Fibroblast of skin of right quadriceps (primary cell): ENCODE results near the gene SNPH.

Experiments
- DNase-seq: peaks from one replicate; pipeline ENCODE4 v3.0.0-alpha.2; 2013

Gene SNPH

DNA sequence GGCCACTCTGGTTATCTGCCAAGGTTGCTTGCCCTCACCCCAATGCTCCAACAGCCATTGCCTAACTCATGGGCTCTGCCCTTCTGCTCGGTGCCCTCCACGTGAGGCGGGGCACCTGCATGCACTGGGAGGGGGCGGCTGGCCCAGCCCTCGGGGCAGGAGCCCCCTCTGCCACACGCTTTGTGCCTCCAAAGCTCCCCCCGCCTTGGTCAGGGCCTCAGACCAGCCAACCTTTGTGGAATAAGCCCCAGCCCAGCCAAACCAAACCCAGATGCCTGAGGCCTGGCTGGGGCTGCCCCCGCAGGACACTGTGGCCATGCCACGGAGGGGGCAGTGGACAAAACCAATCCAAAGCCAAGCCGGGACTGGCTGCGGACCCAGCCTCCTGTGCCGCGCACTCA lies 41.5 kb downstream of the SNPH start:
- no peak for DNase-seq

- no peak for DNase-seq
Measured at GRCh38 chr20:1308067-1308701, 42.1 kb downstream of the SNPH start.

DNA sequence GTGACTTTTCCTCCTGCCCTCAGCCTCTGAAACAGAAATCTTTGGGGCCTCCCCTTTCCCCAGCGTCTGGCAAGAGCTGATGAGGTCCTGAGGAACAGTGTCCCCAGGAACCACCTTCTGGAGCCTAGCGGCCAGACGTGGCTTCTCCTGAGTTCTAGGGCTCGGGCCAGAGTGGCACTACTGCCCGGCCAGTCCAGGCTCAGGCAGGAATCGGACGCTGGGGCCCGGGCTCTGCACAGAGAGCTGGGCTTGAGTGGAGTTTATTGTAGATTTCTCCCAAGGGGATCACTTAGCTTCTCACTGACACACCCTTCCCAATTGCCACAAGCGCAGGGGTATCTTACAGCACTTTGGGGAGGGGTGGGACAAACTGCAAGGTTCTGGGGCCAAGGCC lies 42.6 kb downstream of the SNPH start:
- no peak for DNase-seq

DNA sequence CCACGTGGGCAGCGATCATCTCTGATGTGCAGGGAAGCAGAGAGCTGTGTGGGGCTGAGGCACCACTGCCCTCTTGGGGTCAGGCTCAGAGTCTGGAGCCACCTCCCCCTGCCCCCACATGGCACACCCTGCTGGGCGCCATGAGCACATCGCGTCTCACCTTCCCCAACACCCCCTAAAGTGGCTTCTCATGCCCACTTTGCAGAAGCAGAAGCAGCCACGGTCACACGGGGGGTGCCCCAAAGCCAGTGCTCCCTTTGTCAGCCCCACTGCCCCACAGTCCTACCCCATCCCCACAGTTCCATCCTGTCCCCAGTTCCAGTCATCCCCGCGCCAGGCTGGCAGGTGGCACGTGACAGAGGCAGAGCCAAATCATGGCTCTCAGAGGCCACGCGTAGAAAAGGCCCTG lies 43.3 kb downstream of the SNPH start:
- no peak for DNase-seq

GRCh38 chr20:1310071-1310470 lies 44.0 kb downstream of the SNPH start:
- DNase-seq: no peak

- DNase-seq: no peak
Measured at GRCh38 chr20:1310506-1311190, 44.6 kb downstream of the SNPH start.

- DNase-seq: no peak
Measured at GRCh38 chr20:1312308-1312707, 46.2 kb downstream of the SNPH start.

GRCh38 chr20:1312904-1313235 lies 46.8 kb downstream of the SNPH start:
- no peak for DNase-seq

DNA sequence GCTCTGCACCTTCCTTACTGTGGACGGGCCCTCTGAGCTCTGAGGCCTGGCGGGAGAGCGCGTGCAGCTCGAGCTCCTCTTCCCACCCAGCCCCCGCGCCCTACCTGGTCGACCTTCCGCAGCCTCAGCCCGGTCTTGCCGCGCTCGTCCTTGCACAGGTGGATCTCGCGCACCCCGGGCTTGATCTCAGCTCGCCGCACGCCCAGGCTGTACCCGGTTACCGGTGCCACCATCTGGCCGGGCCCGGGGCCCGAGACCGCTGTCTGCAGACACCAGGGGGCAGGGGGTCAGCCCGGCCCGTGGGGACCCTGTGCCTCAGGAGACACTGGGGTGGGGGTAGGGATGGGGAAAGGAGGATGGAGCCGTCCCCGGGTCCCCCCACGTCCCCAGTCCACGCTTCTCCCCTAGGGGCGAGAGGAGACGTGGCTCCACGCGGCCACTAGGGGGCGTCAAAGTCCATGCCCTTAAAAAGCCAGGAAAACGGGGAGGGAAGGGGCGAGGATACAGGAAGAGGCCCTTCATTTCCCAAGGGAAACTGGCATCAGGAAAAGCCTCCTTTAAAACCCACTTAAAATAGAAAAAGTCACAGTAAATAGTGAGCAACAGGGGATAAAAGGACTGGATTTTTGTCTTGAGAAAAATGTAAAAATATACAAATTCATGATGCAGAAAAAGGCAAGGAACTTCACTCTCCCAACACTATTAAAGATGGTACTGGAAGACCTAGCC lies 47.3 kb downstream of the SNPH start:
- peak; percentile 76 for DNase-seq

DNA sequence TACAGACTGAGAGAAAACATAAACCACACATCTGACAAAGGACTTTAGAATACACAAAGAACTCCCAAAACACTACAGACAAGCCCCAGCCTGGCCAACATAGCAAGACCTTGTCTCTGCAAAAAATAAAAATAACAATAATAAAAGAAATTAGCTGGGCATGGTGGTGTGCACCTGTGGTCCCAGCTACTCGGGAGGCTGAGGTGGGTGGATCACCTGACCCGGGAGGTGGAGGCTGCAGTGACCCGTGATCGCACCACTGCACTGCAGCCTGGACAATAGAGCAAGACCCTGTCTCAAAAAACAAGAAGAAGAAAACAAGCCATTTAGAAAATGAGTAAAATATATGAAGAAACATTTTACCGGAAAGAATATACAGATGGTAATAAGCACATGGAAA lies 49.7 kb downstream of the SNPH start:
- DNase-seq: no peak

- DNase-seq: no peak
Measured at GRCh38 chr20:1317545-1318255, 51.6 kb downstream of the SNPH start.

DNA sequence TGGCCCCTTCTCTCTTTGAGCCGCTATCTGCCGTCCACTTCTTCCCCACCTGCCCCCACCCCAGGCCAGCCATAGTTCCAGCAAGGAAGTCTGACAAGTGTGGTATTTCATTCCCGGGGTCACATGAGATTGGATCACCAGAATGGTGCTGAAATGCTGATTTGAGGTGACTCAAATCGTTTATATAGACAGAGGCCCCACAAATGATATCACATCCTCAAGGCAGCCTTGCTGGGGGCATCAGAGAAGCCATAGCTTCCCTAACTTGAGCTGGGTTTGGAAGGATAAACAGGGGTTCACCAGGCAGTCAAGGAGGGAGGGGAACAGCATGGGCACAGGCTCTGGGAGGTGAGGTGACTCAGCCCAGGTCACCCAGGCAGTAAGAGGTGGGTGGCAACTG lies 53.0 kb downstream of the SNPH start:
- no peak for DNase-seq

DNA sequence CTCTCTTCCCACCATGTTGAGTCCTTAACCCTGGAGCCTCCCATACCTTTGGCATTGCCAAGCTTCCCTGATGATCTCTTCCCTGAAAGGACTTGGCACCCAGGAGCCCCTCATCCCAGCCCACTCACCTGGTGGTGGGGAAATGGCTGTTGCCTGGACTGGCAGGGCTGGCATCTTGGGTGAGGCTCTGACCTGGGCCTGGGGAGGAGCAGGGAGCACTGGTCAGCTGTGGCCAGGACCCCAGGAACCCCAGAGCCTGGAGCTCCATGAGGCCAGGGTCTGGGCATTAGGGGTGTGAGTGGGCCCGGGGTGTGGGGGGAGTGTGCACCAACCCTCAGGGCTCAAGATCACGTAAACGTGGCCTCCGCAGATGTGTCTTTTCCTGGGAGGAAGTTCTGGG lies 53.4 kb downstream of the SNPH start:
- DNase-seq: no peak

DNA sequence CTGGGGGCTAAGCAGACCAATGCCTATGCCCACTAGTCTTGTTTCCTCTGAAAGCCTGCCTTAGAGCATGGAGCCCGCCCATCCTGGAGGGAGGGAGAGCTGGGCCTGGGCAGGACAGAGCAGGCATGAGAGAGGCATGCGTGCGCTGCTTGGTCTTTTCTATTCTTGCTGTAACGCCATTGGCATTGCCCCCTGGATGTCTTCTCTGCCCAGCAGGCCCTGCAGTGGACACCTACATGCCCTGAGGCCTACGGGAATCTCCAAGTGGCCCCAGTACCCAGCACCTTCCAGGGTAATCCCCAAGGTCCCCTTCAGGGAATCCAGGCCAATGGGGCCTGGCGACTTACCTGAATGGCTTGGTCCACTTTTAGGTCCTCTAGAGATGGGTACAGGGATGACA lies 53.9 kb downstream of the SNPH start:
- DNase-seq: no peak

DNA sequence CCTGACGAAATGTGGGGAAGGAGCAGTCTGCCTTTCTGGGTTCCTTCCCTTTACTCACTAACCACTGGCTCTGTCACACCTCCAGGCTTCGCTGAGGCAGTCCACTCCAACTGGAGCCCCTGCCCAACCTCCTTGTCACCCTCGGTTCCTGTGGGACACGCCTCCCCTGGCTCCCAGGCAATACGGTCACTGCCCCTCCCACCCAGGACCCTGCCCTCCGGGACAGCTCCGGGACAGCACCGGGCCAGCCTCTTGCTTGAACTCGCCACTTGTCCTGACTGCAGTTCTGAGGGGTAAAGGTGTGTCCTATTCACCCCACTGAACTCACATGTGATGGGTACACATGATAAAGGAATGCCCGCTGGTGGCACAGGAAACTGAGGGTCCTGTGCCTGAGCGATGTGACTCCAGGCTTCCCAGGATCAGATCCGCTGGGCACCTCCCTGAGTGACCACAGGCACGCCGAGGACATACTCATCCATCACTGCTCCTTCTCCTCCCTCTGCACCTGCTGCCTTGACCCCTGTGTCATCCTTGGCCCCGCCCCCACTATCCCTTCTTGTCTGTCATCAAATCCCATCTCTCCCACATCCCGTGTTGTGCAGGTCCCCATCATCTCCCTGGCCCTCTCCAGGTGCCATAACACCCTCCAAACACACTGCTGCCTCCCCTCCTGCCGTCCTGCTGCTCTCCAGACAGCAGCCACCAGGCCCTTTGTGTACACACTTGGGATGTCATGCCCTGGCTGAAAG lies 55.0 kb downstream of the SNPH start:
- no peak for DNase-seq

GRCh38 chr20:1321654-1321939 lies 55.5 kb downstream of the SNPH start:
- DNase-seq: no peak

- DNase-seq: peak; percentile 92
Measured at GRCh38 chr20:1322511-1323245, 56.6 kb downstream of the SNPH start.

- peak; percentile 12 for DNase-seq
Measured at GRCh38 chr20:1323256-1323655, 57.2 kb downstream of the SNPH start.

- no peak for DNase-seq
Measured at GRCh38 chr20:1323830-1324597, 57.9 kb downstream of the SNPH start.

- peak; percentile 67 for DNase-seq
Measured at GRCh38 chr20:1324598-1325172, 58.6 kb downstream of the SNPH start.
